ENCODE results near the gene KIT.
A peak's percentile ranks its signal among the peaks of the same experiment; 100 is the strongest.
"Not testable (repeated sequence)": the region's sequence is repeated elsewhere in the genome, so short reads cannot be mapped to it uniquely, and the experiment has no call there.

KIT gene

DNA sequence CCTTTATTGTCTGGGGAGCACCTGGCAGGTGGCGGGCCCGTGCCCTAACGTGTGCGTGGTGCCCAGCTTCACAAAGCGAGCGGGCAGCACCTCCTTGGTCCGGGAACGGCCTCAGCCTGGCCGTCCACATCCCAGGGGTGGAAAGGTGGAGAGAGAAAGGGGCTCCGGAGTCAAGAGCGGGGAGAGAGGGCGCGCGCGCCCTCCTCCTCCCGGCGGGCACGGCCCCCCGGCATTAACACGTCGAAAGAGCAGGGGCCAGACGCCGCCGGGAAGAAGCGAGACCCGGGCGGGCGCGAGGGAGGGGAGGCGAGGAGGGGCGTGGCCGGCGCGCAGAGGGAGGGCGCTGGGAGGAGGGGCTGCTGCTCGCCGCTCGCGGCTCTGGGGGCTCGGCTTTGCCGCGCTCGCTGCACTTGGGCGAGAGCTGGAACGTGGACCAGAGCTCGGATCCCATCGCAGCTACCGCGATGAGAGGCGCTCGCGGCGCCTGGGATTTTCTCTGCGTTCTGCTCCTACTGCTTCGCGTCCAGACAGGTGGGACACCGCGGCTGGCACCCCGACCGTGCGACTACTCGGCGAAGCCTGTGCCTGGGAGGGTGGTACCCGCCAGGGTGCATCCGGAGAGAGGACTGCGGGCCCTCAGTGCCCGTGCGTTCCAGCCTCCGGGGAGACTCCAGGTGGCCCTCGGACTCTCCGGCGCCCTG, at the start of gene KIT:
TSS of gene KIT (plus strand) at position 407 of the 701 bp plus-strand sequence. CDS start at position 465, 58 bp downstream.
- DNase-seq: peak; percentile 88 to 90

GRCh38 chr4:54609310-54609709, 48.4 kb upstream of the KIT start:
- no peak for DNase-seq

DNA sequence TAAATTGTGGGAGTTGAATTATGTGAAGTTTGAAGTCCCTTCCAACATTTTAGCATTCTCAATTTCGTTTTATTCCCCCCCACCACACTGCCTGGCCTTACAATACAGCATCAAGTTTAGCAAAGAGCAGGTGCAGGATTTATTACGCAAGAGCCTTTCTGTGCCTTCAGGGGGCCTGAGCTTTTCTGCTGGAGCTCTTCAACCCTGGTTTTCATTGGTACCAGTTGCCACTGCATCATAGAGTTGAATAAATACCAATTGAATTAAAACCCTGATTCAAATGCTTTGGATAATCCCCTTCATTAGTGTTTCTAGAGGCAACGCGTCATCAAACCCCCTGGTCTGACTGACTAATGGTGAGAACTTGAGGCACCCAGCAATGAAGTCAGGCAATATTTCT, 43.6 kb upstream of the KIT start:
- DNase-seq: no peak

DNA sequence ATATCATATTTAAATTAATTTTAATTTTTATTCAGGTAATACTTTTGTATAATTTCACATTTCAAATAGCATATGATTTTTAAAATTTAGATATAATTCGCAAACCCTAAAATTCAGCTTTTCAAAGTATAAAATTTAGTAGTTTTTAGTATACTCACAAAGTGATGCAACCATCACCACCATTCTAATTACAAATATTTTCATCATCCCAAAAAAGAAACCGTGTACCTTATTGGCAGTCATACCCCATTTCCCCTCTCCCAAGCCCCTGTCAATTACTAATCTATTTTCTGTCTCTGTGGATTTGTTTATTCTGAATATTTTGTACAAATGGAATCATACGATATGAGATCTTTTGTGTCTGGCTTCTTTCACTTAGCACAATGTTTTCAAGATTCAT, 37.0 kb upstream of the KIT start:
- no peak for DNase-seq

GRCh38 chr4:54625391-54625790, 32.4 kb upstream of the KIT start:
- DNase-seq: no peak

DNA sequence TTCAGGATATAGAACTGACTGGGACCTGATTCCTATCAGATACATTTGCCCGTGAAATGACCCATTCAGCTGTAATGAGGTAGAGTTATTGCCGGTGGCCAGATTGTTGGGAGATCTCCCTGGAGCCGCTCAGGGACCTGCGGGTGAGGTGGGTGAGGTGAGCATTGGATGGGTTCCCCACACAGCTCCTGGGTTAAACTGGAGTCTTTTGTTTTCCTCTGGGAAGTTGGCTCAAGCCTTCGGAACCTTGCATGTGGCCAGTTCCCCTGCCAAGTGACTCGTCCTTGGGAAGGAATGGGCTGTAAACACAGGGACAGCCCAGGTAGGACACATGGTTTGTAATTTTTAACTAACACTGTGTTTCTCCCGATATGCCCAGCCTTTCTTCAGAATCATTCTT, 31.6 kb upstream of the KIT start:
- DNase-seq: no peak

- no peak for DNase-seq
These were observed 25.2 kb upstream of the KIT start for GRCh38 chr4:54632537-54632936.

GRCh38 chr4:54633102-54633740, 24.5 kb upstream of the KIT start:
- not testable (repeated sequence) for DNase-seq

DNA sequence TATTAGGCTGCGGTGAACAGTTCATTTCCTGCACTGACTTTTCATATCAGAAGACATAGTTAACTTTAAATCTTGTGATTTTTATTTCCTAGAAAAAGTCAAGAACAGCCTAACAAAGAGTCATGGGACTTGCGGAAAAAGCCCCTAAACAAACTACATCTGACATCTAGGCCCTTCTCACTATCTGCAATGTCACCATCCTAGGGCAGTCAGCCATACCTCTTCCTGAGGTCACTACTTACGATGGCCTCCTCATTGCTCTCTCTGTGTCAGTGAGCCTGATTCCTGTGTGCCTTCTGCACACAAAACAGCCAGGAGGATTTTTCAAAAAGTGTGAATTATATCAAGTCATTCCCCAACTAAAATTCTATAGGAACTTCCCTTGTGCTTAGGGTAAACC, 22.4 kb upstream of the KIT start:
- DNase-seq: no peak

- DNase-seq: no peak
These were observed 20.4 kb upstream of the KIT start for GRCh38 chr4:54637325-54637724.

DNA sequence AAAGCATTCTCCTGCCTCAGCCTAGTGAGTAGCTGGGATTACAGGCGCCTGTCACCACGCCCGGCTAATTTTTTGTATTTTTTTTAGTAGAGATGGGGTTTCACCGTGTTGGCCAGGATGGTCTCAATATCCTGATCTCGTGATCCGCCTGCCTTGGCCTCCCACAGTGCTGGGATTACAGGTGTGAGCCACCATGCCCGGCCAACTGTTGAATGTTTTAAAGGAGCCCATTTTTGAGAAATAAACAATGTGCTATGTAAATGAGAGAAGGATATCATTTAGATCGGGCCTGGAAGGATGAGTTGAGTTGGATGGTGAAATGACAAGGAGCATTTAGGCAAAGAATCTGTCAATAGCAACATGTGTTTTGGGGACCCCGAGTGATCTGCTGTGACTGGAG, 16.7 kb upstream of the KIT start:
- DNase-seq: not testable (repeated sequence)

GRCh38 chr4:54643172-54643571, 14.6 kb upstream of the KIT start:
- DNase-seq: no peak

DNA sequence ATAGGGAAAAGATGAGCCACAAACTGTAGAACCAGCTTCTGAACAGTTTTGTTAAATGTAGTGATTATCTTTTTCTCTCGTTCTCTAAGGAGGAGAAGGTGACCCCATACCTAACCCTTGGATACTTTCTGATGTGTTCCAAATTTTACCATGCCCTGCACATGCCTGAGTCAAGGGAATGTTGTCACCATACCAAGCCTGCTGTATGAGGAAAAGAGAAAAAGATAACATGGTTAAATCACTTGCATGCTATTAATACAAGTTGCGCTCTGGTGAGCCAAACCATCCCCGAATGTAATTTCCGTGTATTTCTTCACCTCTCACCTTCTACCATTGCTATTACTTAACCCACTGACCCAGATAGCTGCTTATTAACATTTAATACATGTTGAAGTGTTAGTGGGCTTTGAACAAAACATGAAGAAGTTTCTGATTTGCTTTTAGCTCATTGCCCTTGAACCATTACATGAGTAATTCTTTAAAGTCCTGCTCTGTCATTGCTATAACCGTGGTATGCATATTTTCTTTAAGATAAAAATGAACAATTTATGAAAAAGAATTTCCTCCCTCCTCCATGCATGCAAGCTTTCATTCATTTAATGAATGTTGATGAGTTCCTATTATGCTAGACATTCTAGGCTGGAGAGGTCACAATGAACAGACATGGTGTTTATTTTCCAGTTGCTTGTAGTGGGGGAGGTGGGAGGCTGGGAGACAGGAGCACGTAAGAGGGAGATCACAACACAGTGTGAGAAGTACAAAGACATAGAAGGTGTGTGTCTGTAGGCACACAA, 13.6 kb upstream of the KIT start:
- no peak for DNase-seq

DNA sequence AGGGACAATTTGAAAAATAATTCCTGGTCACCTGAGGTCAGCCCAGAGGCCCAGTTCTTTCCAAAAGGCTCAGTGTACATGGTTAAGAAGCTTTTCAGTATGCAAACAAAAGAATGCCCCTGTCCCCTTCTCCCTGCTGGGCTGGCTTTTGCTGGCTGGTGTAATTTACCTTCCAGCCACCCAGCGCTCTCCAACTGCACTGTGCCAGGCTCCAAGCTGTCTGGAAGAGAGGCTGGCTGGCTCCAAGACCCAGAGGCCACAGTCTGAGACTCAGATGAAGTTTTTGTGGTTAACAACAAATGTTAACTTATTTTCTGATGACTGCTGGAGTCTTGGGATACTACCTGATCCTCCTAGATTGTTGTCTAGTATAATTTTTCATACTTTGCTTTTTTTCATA, 11.9 kb upstream of the KIT start:
- no peak for DNase-seq

DNA sequence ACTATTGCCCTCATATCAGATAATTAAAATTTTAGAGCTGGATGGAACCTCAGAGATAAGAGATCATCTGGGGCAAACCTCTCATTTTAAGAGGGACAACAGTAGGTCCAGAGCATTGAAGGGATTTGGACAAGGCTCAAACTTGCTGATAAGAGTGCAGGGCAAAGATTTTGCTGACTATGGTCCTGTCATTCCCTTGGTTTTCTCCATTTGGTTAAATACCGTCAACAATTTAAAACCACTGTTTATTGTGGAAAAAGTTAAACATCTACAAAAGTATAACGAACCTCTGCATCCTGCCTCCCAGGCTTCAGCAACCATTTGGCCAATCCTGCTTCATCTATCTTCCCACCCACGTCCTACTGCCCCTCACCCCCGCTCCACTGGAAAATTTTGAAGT, 10.7 kb upstream of the KIT start:
- DNase-seq: no peak

DNA sequence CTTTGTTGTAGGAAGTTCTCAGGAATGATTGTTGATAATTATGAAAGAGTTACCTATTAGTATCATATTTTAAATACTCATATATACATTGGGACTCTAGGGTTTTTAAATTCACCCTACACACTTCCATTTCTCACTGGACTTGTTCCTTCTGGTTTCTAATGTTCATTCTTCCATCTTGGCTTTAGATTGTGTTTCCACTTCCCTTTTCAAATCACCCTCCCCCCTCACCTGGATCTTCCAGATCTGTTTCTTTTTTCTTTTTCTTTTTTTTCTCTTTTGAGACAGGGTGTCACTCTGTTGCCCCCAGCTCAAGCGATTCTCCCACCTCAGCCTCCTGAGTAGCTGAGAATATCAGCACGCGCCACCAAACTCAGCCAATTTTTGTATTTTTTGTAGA, 6.7 kb upstream of the KIT start:
- DNase-seq: no peak

DNA sequence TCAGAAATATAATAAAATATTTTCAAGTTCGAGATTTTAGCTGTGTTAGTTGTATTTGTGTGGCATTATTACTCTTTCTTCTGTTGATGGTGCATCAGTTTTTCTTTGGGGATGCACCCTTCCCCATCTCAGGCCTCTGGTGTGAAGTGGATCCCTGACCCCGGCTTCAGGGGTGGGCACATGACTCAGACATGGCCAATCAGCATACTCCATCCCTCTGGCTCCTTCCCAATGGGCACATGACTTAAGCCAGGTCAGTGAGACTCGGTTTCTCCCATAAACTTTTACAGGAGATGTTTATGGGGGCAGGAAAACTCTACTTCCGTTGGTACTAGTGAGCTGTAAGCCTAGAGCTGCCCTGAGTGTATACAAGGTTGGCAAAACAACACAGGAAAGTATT, 3.0 kb upstream of the KIT start:
- no peak for DNase-seq

GRCh38 chr4:54657185-54657550, 589 bp upstream of the KIT start:
- peak; percentile 55 to 88 for DNase-seq

DNA sequence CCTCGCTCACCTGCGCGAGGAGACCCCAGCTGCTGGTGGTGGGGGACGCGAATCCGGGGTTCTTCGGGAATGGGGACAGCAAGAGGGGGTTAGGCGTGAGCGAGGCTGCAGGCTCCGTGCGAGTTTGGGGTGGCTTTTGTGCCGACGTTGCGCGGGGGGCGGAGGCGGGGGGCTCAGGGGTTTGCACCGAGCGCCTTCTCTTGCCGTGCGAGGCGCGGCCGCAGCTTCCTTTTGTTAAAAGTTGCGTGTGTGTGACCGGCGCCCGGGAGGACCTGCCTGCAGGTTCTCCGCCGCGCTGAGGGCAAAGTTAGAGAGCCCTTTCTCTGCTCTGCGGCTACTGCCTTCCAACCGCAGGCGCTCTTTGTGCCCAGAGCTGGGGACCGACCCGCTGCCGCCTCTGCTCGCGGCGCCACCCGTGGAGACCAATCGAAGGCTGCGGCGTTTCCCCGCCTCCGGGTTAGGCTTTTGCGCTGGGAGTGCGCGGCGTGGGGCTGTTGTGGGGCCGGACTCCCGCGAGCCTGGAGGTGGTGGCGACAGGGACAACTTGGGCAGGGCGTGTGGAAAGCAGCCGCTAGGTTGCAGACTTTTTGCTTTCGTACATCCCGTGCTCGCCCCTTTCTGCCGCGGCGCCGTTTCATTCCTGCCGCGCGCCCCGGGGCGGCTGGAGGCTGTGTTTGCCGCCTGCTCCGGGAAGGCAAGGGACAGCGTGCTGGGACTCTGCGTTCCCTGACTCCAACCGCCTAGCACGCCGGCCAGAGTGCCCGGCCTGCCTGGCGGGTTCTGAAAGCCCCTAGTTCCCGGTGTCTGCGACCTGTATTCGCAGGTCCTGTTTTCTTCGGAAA, 716 bp downstream of the KIT start:
- DNase-seq: peak; percentile 66 to 76

GRCh38 chr4:54659313-54659712, 1.6 kb downstream of the KIT start:
- peak in 1 of 2 experiments; percentile 32 for DNase-seq

- DNase-seq: no peak
These were observed 2.2 kb downstream of the KIT start for GRCh38 chr4:54659749-54660535.

GRCh38 chr4:54660591-54660990, 2.8 kb downstream of the KIT start:
- DNase-seq: no peak
